Head of caudate nucleus (tissue), 42 donors: ENCODE measurements around the gene APOH.
A peak's percentile ranks its signal among the peaks of the same experiment; 100 is the strongest.

ENCODE experiments used
- DNase-seq, 42 donors: peaks; one replicate each; pipeline versions ENCODE4 v3.0.0 to v3.0.0-alpha.2; 2020 to 2021; ENCODE audit warnings: mixed read lengths in 7 of 42
- intact Hi-C: fragments of 100-400 bp; cut with DNase I; formaldehyde crosslinking; loops from one replicate; pipeline ENCODE4 v1.15.0; 2022

Gene APOH

DNA sequence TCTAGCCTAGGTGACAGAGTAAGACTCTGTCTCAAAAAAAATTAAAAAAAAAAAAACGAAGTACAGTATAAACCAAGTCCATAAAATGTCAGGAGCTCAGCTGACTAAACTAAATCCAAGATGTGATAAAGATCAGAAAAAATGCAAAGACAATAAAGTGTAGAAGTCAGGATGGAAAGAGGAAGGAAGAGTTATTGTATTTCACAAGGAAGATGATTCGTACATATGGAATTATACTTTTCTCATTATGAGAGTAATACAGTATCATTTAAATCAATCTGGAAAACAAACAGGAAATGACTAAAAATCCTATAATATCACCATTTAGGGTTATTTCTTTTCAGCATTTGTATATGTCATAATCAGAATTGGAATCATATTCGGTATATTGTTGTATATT is 11.4 kb upstream of the APOH start:
- intact Hi-C loops = no loop called here
- DNase-seq = no peak

DNA sequence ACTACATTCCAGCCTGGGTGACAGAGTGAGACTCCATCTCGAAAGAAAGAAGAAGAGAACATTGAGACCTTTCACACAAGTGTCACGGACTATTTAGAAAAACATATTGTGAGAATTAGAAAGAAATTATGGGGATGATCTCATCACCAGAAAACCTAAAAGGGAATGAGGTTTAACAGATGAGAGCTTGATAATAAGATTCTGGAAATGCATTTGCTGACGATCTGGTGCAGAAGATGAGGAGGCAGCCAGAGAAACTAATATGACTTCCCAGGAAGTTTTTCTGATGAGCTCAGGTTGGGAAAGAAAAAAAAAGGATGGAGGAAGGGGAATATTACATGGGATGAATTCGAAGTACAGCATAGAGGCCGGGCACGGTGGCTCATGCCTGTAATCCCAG is 10.8 kb upstream of the APOH start:
- intact Hi-C loops = no loop called here
- DNase-seq = no peak

DNA sequence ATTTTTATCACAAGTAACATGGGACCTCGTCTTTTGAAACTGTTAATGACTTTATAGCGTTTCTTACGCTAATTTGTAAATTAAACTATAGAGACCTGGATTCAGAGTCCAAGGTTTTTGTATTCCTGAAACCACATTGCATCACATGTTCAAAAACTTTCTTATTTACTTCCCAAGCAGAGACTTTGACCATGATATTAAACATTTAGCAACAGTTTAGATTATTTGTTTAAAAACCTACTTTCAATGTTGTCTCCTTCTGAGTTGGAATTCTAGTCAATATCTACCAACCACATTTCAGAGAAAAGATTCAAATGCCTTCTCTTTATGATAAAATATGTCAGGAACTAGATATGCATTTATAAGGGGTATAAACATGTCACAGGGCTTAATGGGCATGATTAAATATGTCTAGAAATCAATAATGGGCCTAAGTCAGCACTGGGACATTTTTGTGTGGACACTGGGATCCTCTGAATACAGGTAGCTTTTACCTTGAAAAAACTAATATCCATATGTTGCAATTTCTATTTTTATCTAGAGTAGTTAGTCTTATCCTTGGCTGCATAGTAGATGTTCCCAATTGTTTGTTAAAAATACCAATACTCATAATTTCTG is 6.3 kb upstream of the APOH start:
- intact Hi-C loops = no loop called here
- no peak for DNase-seq

DNA sequence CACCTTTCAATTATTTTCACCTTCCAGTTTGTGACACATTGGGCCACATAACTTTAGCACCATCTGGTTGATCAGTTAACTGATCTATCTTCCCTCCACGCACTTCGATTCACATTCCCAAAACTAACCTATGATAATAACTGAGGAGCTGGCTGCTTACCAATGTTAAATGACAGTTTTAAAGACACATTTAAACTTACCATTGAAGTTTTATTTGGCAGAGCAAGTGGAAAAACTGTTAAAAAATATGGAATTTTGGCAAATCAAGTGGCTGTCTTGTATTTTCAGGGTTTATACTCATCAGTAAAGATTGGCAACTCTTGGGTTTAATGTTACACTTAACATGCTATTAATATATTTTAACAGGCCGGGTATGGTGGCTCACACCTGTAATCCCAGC is 5.4 kb upstream of the APOH start:
- intact Hi-C loops = no loop called here
- no peak for DNase-seq

DNA sequence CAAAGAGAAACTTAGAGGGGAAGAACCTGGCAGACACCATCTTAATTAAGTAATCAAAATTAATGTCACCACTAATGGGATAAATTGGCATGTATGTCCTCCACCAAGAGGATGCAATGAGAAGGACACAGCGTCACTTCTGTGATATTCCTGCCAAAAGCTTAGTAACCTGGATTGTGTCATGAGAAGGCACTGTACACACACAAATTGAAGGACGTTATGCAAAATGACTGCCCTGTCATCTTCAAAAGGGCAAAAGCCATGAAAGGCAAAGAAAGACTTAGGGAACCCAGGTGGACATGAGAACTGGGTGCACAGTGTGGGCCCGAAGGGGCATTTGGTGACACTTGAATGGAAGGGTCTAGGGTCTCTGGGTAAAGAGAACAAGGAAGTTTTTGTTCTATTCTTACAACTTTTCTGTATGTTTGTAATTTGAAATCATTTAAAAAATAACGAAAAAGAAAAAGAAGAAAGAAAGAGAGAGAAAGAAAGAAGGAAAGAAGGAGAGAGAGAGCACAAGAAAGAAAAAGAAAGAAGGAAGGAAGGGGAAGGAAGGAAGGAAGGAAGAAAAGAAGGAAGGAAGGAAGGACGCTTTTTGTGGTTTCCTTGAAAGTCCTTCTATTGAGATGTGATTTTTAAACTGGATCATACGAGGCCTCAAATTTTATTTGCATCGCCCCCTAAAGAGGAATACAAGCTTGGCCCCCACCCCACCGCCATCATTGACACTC is 4.0 kb upstream of the APOH start:
- DNase-seq = no peak
- intact Hi-C loops = no loop called here

DNA sequence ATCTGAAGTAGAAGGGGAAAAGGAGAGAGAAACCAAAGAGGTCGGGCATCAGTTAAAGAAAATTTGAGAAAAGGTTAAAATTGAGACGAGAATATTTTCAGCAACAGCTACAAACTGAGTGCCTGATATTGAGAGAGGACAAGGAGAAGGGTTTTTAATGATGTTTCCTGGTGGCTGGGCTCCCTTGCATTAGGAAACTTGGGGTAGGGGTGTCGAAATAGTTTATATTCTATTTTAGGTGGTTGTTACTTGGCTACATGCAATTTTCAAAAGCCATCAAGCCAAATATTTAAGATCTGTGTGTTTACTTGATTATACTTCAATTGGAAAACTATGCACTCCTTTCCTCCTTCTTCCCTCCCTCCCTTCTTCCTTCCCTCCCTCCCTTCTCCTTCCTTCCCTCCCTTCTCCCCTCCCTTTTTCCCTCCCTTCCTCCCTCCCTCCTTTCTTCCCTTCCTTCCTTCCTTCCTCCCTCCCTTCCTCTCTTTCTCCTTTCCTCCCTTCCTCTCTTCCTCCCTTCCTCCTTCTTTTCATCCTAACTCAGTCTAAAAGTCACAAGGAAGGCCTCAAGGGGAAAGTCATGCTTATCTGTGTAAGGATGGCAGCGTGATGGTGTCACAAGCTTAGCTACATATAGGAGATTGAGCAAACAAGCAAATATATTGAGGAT is 1.8 kb upstream of the APOH start:
- intact Hi-C loops = no loop called here
- DNase-seq = no peak

DNA sequence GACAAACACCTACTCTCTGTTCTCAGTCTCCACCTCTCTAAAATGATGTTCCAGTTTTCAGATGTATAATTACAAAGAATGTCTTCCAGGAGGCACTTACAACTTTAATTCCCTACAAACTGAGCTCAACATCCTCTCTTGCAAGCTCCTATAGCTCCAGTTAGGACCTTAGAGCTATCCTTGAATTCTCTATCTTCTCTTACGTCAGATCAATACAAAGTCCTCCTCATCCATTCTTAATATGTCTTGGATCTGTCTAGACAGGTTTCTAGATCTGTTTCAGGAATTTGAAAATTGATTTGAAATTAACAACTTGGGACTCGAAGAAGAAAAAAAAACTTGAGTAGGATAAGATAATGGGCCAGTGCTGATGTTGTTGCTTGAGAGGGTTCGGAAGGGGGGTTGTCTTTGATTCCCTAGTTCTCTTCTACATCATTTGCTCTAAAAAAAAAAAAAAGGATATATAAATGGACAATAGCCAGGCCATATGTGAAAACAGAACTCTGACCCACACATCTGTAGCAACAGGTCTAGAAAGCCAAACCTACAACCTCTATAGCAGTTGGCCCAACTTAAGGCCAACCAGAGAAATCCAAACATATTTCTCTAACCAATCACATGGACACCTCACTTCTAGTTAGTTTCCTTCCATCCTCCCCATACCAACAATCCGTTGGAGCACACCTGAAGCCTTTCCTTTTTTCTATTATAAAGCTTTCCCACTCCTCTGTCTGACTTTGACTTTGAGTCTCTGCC is 746 bp upstream of the APOH start:
- intact Hi-C loops = no loop called here
- no peak for DNase-seq

DNA sequence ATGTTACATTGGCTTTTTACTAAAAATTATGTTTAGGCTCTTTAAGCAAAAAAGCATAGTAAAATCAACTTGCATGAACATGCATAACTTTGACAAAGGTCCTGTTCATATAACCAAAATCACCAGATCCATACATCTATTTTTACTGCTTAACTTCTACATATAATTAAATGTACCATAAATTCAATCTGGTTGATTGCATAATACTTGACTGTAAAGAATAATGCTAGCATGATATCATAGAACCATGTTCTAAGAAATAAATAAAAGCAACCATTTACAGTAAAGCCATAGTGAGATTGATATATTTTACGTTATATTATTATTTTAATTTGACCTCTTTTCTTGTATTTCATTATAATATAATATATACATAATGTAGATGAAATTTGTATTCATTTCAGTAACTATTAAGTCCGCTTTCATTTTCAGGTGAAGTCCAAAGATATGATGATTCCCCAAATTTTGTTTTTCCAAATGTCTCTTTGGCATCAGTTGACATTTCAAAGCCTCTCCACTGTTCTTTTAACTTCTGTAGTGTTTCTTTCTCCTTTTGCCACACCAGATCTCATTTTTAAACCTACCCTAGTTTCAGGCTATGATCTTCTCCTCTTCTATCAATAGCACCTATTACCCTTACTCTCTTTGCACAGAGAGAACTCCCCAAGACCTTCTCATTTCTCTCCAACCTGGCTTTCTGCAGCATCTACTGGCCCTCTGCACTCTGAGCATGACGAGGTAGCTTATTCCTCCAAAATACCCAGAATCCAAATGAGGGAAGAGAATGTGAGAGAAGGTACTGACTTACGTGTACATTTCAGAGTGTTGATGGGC is 1.8 kb downstream of the APOH start:
- intact Hi-C loops = no loop called here
- no peak for DNase-seq

DNA sequence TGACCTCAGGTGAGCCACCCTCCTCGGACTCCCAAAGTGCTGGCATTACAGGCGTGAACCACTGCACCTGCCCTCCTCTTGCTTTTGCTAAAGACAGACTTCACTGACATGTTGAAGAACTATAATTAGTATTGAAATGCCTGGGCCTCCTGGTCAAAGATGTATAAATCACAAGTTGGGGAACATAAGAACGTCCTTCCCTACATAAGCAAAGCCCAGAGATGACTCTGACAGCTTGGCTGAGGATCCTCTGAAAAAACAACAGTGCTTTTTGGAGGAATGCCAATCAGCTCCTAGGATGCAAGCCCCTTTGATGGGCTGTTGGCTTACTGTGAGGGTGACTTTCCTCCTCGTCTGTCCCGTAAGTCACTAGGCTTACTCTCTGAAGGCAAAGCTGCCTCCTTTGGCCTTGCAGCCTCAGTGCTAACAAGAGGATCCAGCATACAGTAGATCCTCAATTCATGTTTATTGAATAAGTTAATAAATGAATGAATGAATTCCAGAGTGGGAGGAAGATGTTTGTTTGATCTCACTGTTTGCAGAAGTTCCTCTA is 6.3 kb downstream of the APOH start:
- intact Hi-C loops = no loop called here
- DNase-seq = peak in 1 of 42 donors; percentile 13

DNA sequence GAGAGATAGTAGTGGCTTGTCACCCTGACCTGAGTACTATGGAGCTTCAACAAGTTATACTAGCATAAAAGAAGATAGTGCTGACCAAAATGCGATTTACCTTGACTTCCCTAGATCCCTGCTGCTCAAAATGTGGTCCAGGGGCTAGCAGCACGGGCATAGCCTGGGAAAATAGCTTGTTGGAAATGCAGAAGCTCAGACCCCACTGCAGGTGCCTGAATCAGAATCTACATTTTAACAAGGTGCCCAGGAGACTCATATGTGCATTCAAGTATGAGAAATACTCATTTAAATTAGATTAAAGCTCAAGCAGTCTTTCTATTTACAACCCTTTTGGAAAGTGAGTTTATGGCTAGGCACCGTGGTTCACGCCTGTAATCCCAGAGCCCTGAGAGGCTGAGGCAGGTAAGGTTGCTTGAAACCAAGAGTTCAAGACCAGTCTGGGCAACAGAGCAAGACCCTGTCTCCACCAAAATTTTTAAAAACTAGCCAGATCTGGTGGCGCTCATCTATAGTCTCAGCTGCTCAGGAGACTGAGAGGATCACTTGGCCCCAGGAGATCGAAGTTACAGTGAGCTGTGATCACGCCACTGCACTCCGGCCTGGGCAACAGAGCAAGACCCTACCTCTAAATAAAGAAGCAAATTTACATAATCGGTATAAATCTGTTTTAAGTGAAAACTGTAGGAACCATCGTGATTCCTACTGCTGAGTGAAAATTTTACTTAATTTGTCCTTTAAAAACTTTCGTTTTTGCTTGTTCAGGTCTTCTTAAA is 7.3 kb downstream of the APOH start:
- intact Hi-C loops = no loop called here
- no peak for DNase-seq

DNA sequence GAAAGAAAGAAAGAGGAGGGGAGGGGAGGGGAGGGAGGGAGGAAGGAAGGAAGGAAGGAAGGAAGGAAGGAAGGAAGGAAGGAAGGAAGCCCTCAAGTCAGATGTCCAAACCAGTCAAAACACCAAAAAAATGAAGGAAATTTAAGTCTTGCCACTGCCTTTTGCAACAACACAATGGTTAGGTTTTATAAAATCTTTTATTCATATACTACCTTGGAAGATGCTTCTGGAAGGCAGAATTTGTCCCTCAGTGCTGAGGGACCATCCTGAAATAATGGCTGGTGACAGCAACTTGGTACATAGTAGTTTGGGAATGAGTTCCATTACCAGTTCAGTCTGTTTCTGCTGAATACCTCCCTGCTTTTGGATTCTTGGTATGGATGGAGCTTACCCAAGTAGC is 7.9 kb downstream of the APOH start:
- intact Hi-C loops = no loop called here
- no peak for DNase-seq

DNA sequence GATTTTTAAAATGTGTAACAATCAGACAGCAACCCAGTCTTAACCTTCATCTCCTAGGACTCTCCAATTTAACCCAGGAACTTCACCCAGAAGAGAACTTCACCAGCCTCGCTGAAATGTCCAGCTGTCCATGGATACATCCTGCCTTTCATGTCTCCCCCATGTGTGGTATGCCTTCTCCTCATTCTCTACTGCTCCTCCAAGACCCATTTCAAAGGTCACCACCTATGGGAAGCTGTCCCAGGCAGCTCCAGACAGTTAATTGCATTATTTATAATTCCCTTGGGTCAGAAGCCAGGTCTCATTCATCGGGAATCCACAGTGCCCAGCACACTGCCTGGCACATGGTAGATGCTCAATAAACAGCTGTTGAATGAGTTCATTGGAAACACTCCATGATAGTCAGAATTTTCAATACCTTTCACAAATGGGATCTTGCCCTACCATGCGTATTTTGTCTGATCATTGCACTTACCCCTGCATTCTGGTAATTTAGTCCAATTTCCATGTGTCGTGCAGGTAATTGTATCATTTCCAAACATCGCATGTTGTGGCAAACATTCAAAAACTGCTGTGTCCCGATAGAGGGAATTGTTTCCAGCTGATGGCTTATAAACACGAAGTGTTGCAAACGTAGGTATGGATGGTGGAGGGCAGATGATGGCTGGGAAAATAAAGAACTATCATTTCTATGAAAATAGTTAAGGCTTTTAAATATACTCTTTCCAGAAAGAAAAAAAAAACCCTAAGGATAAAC is 9.0 kb downstream of the APOH start:
- intact Hi-C loops = no loop called here
- no peak for DNase-seq

DNA sequence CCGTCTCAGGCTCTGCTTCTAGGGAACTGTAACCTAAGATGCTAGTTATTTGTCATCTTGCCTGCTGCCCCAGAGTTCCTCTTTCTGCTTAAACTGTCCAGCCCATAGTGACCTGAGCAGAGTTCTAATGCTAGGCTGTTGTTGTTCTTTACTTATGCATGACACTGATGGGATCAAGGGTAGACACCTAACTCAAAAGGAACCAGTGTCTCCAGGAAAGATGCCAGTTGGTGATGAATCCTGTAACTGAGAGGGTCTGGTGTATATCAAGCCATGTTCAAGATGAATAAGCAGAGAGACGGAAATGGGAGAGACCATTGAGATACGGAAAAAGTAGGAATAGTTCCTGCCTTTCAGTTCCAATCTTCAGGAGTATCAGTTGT is 13.7 kb downstream of the APOH start:
- intact Hi-C loops = no loop called here
- DNase-seq = no peak

DNA sequence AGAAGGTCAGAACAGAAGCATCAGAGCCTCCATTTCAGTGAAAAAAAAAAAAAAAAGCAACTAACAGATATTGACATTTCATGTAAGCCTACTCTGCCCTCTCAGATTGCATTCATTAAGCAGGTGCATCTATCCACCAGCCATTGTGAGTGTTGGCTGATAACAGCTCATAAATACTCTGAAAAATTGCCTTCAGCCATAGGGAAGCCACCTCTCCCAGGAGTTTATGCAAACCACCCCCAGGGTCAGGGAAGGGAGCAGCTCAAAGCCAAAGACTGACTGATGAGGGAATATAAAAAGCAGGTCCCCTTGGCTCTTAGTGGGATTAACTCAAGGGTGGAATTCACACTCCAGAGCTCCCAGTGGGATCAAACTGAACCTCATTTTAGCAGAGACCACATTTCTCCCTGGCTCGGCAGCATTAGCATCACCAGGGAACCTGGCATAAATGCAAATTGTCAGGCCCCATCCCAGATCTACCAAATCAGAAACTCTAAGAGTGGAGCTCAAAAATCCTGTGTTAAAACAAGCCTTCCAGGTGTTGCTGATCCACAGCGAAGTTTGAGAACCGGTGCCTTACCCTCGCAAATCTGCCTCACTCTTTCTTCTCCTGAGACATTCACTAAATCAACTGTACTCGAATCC is 14.2 kb downstream of the APOH start:
- DNase-seq = no peak
- intact Hi-C loops = no loop called here

DNA sequence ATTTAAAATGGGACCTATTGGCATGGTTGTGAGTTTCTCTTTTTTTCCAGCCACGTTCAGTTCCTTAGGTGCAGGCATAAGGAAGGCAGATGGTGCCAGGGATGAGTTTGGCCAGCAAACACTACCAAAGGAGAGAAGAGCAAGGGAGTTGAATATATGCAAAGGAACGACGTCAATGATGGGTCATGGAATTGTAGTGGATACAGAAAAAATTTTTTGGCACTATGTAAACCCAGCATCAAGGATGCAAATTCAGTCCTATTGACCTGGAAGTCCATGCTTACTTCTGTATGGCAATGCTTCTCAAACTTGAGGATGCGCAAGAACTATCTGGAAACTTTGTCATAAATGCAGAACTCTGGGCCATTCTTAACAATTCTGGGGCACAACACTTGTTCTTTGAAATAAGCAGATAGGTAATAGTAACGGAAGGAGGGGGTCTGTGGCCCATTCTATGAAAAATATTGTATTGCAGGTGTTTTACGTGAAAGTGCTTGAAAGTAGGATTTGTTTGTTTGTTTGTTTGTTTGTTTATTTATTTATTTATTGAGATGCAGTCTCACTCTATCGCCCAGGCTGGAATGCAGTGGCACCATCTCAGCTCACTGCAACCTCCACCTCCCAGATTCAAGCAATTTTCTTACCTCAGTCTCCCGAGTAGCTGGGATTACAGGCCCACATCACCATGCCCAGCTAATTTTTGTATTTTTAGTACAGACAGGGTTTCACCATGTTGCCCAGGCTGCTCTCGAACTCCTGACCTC is 18.0 kb downstream of the APOH start:
- intact Hi-C loops = no loop called here
- DNase-seq = peak in 1 of 42 donors; percentile 6

DNA sequence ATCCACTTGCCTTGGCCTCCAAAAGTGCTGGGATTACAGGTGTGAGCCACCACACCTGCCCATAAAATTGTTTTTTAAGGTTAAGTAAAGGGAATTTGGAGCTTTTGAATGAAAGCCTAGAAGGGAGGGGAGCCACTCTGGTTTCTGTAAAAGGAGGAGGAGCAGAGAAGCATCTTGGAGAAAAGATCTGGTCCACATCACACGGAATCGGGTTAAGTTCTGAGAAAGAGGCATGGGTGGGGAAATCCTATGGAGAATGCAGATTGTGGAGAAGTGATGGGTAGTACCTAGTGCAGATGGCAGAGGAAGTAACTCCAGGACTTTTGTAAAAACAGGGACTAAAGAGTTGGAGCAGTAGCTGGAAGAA is 19.0 kb downstream of the APOH start:
- intact Hi-C loops = no loop called here

More for the DNA sequence above, 19.0 kb downstream of the APOH start:
- no peak for DNase-seq
